Measurements from ENCODE around the gene TTBK2.

Gene TTBK2

DNA sequence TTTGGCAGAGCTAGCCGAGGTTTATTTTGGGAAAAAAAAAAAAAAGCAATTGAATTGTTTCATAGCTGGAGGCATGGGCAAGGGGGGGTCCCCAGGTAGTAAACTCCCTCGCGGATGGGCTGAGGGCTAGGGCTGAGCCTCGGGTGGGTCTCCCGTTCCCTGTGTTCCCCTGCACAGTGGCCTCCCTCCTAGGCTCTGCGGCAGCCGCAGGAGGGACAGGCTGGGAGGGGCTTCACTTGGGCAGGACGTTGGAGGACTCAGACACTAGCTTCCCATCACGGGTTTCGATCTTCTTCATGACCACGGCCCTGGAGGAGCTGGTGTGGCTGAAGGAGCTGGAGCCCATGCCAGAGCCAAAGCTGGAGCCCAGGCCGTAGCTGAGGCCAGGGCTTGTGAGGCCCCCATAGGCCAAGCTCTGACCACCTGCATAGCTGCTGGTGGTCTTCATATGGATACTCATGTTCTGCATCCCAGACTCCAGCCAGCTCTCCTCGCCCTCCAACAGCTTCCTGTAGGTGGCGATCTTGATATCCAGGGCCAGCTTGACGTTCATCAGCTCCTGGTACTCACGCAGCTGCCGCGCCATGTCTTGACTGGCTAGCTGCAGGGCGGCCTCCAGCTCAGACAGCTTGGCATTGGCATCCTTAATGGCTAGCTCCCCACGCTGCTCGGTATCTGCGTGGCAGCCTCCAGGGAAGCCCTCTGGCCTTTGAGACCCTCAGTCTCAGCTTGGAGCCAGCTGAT is 119.7 kb downstream of the TTBK2 start:
- no peaks in the 10 kb centered on the region for H3K4me1 ChIP-seq (ENCODE audit: insufficient read depth, low read length, severe bottlenecking)
- H3K27ac ChIP-seq (ENCODE audit: low read depth, low read length, poor library complexity, severe bottlenecking) = no peak overlapping the region
- no peaks in the 10 kb centered on the region for H3K27me3 ChIP-seq (ENCODE audit: insufficient read depth, low read length)
- no peak overlapping the region for H3K4me3 ChIP-seq (ENCODE audit: low read depth, low read length, poor library complexity, severe bottlenecking)
- no peaks in the 10 kb centered on the region for H3K9me2 ChIP-seq (ENCODE audit: low read depth, low read length)
- peaks cover 5% of the 10 kb centered on the region for H3K36me3 ChIP-seq (ENCODE audit: insufficient read depth, low read length)
- no peak overlapping the region for H3K9ac ChIP-seq (ENCODE audit: low read length)
- H3F3A ChIP-seq (ENCODE audit: insufficient read depth, low read length) = no peaks in the 10 kb centered on the region
- H3K9me3 ChIP-seq (ENCODE audit: low read length) = no peaks in the 10 kb centered on the region
- no peak overlapping the region for H3K4me2 ChIP-seq (ENCODE audit: low read length)
- no peaks in the 10 kb centered on the region for H4K20me1 ChIP-seq (ENCODE audit: insufficient read depth, low read length)
- H3K79me2 ChIP-seq (ENCODE audit: insufficient read depth, low read length) = no peaks in the 10 kb centered on the region
- no peak overlapping the region for H2AFZ ChIP-seq (ENCODE audit: low read length)
- TF ChIP-seq, protein P1, sequence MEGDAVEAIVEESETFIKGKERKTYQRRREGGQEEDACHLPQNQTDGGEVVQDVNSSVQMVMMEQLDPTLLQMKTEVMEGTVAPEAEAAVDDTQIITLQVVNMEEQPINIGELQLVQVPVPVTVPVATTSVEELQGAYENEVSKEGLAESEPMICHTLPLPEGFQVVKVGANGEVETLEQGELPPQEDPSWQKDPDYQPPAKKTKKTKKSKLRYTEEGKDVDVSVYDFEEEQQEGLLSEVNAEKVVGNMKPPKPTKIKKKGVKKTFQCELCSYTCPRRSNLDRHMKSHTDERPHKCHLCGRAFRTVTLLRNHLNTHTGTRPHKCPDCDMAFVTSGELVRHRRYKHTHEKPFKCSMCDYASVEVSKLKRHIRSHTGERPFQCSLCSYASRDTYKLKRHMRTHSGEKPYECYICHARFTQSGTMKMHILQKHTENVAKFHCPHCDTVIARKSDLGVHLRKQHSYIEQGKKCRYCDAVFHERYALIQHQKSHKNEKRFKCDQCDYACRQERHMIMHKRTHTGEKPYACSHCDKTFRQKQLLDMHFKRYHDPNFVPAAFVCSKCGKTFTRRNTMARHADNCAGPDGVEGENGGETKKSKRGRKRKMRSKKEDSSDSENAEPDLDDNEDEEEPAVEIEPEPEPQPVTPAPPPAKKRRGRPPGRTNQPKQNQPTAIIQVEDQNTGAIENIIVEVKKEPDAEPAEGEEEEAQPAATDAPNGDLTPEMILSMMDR (IDR thresholded peaks at IDR 0.05; ENCODE audit: low read length) = no peak
- no peak for TF ChIP-seq EZH2 (IDR thresholded peaks at IDR 0.05; ENCODE audit: borderline replicate concordance, low read length)

DNA sequence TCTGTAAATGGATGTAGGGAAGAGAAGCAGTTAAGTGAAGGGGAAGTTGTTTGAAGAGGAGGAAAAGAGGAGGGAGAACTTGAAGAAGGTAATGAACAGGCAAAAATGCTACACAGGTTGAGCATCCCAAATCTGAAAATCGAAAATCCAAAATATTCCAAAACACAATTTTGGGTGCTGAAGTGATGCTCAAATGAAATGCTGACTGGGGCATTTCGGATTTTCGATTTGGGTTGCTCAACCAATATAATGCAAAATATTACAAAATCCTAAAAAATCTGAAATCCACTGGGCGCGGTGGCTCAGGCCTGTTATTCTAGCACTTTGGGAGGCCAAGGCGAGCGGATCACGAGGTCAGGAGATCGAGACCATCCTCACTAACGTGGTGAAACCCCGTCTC is 121.8 kb downstream of the TTBK2 start:
- no peaks in the 10 kb centered on the region for H3K9me3 ChIP-seq (ENCODE audit: low read length)
- TF ChIP-seq, protein P1 (IDR thresholded peaks at IDR 0.05; ENCODE audit: low read length) = no peak
- no peak for TF ChIP-seq EZH2 (IDR thresholded peaks at IDR 0.05; ENCODE audit: borderline replicate concordance, low read length)
- H3K9me2 ChIP-seq (ENCODE audit: low read depth, low read length) = no peaks in the 10 kb centered on the region
- H3K27me3 ChIP-seq (ENCODE audit: insufficient read depth, low read length) = no peaks in the 10 kb centered on the region
- no peak overlapping the region for H3K27ac ChIP-seq (ENCODE audit: low read depth, low read length, poor library complexity, severe bottlenecking)
- H3K4me2 ChIP-seq (ENCODE audit: low read length) = no peak overlapping the region
- no peak overlapping the region for H3K4me3 ChIP-seq (ENCODE audit: low read depth, low read length, poor library complexity, severe bottlenecking)
- H4K20me1 ChIP-seq (ENCODE audit: insufficient read depth, low read length) = no peaks in the 10 kb centered on the region
- no peaks in the 10 kb centered on the region for H3K4me1 ChIP-seq (ENCODE audit: insufficient read depth, low read length, severe bottlenecking)
- peaks cover 9% of the 10 kb centered on the region for H3K36me3 ChIP-seq (ENCODE audit: insufficient read depth, low read length)
- no peaks in the 10 kb centered on the region for H3K79me2 ChIP-seq (ENCODE audit: insufficient read depth, low read length)
- no peak overlapping the region for H2AFZ ChIP-seq (ENCODE audit: low read length)
- no peak overlapping the region for H3K9ac ChIP-seq (ENCODE audit: low read length)
- no peaks in the 10 kb centered on the region for H3F3A ChIP-seq (ENCODE audit: insufficient read depth, low read length)

DNA sequence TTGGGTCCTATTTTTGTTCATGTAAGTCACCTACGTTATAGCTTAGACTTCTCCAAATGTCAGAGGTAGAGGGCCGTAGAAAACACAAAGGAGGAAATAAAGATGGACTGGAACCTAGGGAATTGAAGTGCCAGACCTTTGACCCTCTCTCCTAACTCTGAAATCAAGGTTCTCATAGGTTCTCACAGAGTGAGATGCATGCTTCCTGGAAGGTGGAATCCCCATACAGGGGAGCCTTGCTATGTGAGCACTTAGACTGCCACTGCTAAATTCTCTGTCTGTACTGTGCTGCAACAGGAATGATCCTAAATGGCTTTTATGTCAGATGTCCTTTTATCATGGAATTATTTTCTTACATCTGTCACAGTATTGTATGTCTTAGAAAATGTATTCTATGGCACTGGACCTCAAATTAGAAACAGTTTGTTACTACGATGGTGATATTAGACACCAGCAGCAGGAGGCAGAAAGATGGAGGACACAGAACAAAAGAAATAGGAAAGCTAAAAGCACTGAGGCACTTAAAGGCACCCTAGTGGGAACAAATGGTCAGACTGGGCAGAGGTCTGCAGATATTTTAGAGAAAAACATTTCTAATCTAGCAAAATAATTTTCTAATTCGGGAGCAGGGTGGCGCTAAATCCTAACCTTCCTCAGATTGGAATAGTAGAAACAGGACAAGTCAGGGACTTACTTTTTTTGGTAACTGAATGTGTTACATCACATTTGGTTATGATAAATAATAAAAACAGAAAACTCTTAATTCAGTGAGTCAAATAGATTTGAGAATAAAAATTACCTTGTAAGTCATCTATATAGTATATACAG is 123.4 kb downstream of the TTBK2 start:
- Histone ChIP-seq H3K79me2 (ENCODE audit: insufficient read depth, low read length) (no peaks in the 10 kb centered on the region), H3K9ac (ENCODE audit: low read length) (no peak overlapping the region), H2AFZ (ENCODE audit: low read length) (no peak overlapping the region), H3K4me1 (ENCODE audit: insufficient read depth, low read length, severe bottlenecking) (no peaks in the 10 kb centered on the region), H3F3A (ENCODE audit: insufficient read depth, low read length) (no peaks in the 10 kb centered on the region), H3K36me3 (ENCODE audit: insufficient read depth, low read length) (peaks cover 5% of the 10 kb centered on the region; the same call in 1 of the 2 replicates), H3K27me3 (ENCODE audit: insufficient read depth, low read length) (no peaks in the 10 kb centered on the region), H3K27ac (ENCODE audit: low read depth, low read length, poor library complexity, severe bottlenecking) (no peak overlapping the region), H3K9me3 (ENCODE audit: low read length) (no peaks in the 10 kb centered on the region), H3K4me3 (ENCODE audit: low read depth, low read length, poor library complexity, severe bottlenecking) (no peak overlapping the region), H3K4me2 (ENCODE audit: low read length) (no peak overlapping the region), H4K20me1 (ENCODE audit: insufficient read depth, low read length) (no peaks in the 10 kb centered on the region), H3K9me2 (ENCODE audit: low read depth, low read length) (no peaks in the 10 kb centered on the region)
- TF ChIP-seq, protein P1 (IDR thresholded peaks at IDR 0.05; ENCODE audit: low read length) = peak; percentile 38
- no peak for TF ChIP-seq EZH2 (IDR thresholded peaks at IDR 0.05; ENCODE audit: borderline replicate concordance, low read length)
